Prostate gland (tissue), 2 donors: ENCODE results near the gene PCED1A.

Experiments
- POLR2AphosphoS5 ChIP-seq: sonication (generic); formaldehyde crosslinking; IDR thresholded peaks from one replicate; pipeline ENCODE4 v1.6.1; 2017; ENCODE audit warnings: antibody characterized with exemption
- TF ChIP-seq, protein P1 (sequence below), 4 experiments: fragments of 200-600 bp in 2 of 4; fragments of 450-650 bp in 2 of 4; sonication (generic) in 2 of 4; IDR thresholded peaks; 1 replicate in 3 of 4; 2 replicates in 1 of 4; pipeline ENCODE4 v1.5.1; 2016 to 2019; ENCODE audit warnings: antibody characterized with exemption in 4 of 4, mild to moderate bottlenecking in 2 of 4, moderate library complexity in 2 of 4

DNA sequence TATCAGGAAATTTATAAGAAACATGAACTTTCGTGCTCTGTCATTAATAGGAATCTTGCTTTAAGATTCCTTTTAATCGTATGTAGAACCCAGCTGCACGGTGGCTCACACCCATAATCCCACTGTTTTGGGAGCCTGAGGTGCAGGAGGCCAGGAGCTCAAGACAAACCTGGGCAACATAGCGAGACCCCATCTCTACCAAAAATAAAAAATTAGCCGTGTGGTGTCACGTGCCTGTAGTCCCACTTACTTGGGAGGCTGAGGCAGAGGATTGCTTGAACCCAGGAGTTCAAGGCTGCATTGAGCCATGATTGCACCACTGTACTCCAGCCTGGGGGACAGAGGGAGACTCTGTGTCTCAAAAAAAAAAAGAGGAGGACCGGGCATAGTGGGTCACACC, 40.2 kb upstream of the PCED1A start:
- TF ChIP-seq POLR2AphosphoS5, result no peak
- TF ChIP-seq, protein P1, sequence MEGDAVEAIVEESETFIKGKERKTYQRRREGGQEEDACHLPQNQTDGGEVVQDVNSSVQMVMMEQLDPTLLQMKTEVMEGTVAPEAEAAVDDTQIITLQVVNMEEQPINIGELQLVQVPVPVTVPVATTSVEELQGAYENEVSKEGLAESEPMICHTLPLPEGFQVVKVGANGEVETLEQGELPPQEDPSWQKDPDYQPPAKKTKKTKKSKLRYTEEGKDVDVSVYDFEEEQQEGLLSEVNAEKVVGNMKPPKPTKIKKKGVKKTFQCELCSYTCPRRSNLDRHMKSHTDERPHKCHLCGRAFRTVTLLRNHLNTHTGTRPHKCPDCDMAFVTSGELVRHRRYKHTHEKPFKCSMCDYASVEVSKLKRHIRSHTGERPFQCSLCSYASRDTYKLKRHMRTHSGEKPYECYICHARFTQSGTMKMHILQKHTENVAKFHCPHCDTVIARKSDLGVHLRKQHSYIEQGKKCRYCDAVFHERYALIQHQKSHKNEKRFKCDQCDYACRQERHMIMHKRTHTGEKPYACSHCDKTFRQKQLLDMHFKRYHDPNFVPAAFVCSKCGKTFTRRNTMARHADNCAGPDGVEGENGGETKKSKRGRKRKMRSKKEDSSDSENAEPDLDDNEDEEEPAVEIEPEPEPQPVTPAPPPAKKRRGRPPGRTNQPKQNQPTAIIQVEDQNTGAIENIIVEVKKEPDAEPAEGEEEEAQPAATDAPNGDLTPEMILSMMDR (IDR thresholded peaks at IDR 0.05), result no peak
